SJCRH30 (cell line): ENCODE results near the gene KIF6. TPM values are rescaled to one million over a fixed set of nuclear protein-coding genes. Genes with fewer than 3 reads are reported as not detected.

ENCODE experiments used
- DNase-seq, 2 experiments: peaks; one replicate each; pipeline ENCODE4 v3.0.0-alpha.2; 2015 to 2020
- H3K27ac ChIP-seq: fragments of 250-450 bp; sonication (Bioruptor Pico); 2 replicates; pipeline ENCODE4 v1.5.1; 2020; ENCODE audit warnings: mild to moderate bottlenecking, moderate library complexity
- H3K27me3 ChIP-seq: fragments of 250-450 bp; sonication (Bioruptor Pico); 2 replicates; pipeline ENCODE4 v1.5.1; 2020; ENCODE audit warnings: mild to moderate bottlenecking, moderate library complexity
- H3K36me3 ChIP-seq: fragments of 250-450 bp; sonication (Bioruptor Pico); 2 replicates; pipeline ENCODE4 v1.5.1; 2020; ENCODE audit warnings: mild to moderate bottlenecking, moderate library complexity
- H3K4me1 ChIP-seq: fragments of 250-450 bp; sonication (Bioruptor Pico); 2 replicates; pipeline ENCODE4 v1.5.1; 2020; ENCODE audit warnings: mild to moderate bottlenecking, moderate library complexity
- H3K4me3 ChIP-seq: fragments of 250-450 bp; sonication (Bioruptor Pico); 2 replicates; pipeline ENCODE4 v1.5.1; 2020; ENCODE audit warnings: mild to moderate bottlenecking, moderate library complexity
- H3K9me3 ChIP-seq: fragments of 250-450 bp; sonication (Bioruptor Pico); replicated peaks from 2 replicates; pipeline ENCODE4 v1.5.1; 2020; ENCODE audit warnings: mild to moderate bottlenecking, moderate library complexity
- total RNA-seq: library from RNA; depleted of rRNA; stranded (reverse); fragments of >200 nt; shearing (Covaris generic); gene quantifications from 2 replicates; pipeline ENCODE4 v1.2.3, GENCODE V29; 2014; rRNA removed

KIF6 gene
- total RNA-seq = 0.08 and 0.22 TPM in 2 replicates

- H3K9me3 ChIP-seq = no peaks in the 10 kb centered on the region
- H3K36me3 ChIP-seq = no peaks in the 10 kb centered on the region
- DNase-seq = peak; percentile 45 to 60
- H3K27ac ChIP-seq = no peak within 1 kb of the TSS
- H3K4me3 ChIP-seq = peak within 1 kb of the TSS; percentile 32
- no peaks in the 10 kb centered on the region for H3K4me1 ChIP-seq
- no peaks in the 10 kb centered on the region for H3K27me3 ChIP-seq
These were observed at the start of gene KIF6 for GRCh38 chr6:39724787-39725631. Gene KIF6 (minus strand): TSS chr6:39725408. CDS start chr6:39725310, 98 bp downstream.

GRCh38 chr6:39773782-39774181, 48.6 kb upstream of the KIF6 start:
- Histone ChIP-seq H3K36me3 (no peaks in the 10 kb centered on the region), H3K4me3 (no peak overlapping the region), H3K27ac (no peak overlapping the region), H3K4me1 (peaks cover 6% of the 10 kb centered on the region), H3K27me3 (no peaks in the 10 kb centered on the region), H3K9me3 (no peaks in the 10 kb centered on the region)
- no peak for DNase-seq

DNA sequence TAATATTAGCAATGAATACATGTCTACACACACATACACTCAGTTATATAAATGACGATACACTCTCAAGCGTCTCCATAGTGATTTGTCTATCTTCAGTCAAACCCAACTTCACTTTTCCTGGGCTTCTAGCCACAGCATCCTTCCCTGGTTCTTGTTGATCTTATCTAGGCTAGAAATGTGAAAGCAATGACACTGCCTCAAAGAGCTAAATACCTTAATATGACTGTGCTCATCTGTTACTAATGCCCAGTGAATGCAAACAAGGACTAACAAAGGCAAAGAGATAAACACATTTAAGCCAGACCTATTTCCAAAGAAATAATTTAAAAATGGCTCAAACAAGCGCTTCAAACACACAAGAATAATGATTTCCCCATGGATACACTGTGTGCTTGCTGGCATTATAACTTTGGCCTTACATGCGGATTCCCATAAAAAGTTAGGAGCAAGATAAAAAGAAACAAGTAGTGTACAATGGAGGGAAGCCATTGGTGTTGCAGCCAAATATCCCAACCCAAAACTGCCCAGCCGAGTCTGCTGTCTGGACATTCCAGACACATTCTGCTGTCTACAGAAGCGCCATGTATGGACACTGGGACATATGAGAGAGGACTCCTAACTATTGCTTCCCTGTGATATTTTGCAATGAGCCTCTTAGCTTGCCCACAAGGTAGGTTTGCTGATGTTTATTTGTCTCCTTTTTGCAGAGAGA, 47.5 kb upstream of the KIF6 start:
- no peak overlapping the region for H3K4me3 ChIP-seq
- DNase-seq = no peak

GRCh38 chr6:39770446-39770845, 45.2 kb upstream of the KIF6 start:
- Histone ChIP-seq H3K36me3 (no peaks in the 10 kb centered on the region), H3K4me1 (peaks cover 6% of the 10 kb centered on the region), H3K27me3 (no peaks in the 10 kb centered on the region), H3K4me3 (no peak overlapping the region), H3K27ac (no peak overlapping the region), H3K9me3 (no peaks in the 10 kb centered on the region)
- DNase-seq = peak; percentile 73 to 88

More for the DNA sequence above, 47.5 kb upstream of the KIF6 start:
- H3K27ac ChIP-seq = no peak overlapping the region
- no peaks in the 10 kb centered on the region for H3K9me3 ChIP-seq
- peaks cover 6% of the 10 kb centered on the region for H3K4me1 ChIP-seq
- H3K27me3 ChIP-seq = no peaks in the 10 kb centered on the region
- H3K36me3 ChIP-seq = no peaks in the 10 kb centered on the region

- H3K27me3 ChIP-seq = no peaks in the 10 kb centered on the region
- no peak overlapping the region for H3K4me3 ChIP-seq
- peaks cover 6% of the 10 kb centered on the region for H3K4me1 ChIP-seq
- H3K36me3 ChIP-seq = no peaks in the 10 kb centered on the region
- DNase-seq = no peak
- no peaks in the 10 kb centered on the region for H3K9me3 ChIP-seq
- H3K27ac ChIP-seq = no peak overlapping the region
These were observed 43.8 kb upstream of the KIF6 start for GRCh38 chr6:39769012-39769411.

- no peak for DNase-seq
- Histone ChIP-seq H3K4me3 (no peak overlapping the region), H3K27ac (no peak overlapping the region), H3K27me3 (no peaks in the 10 kb centered on the region), H3K9me3 (no peaks in the 10 kb centered on the region), H3K4me1 (peaks cover 4% of the 10 kb centered on the region), H3K36me3 (no peaks in the 10 kb centered on the region)
These were observed 40.4 kb upstream of the KIF6 start for GRCh38 chr6:39765508-39766065.

DNA sequence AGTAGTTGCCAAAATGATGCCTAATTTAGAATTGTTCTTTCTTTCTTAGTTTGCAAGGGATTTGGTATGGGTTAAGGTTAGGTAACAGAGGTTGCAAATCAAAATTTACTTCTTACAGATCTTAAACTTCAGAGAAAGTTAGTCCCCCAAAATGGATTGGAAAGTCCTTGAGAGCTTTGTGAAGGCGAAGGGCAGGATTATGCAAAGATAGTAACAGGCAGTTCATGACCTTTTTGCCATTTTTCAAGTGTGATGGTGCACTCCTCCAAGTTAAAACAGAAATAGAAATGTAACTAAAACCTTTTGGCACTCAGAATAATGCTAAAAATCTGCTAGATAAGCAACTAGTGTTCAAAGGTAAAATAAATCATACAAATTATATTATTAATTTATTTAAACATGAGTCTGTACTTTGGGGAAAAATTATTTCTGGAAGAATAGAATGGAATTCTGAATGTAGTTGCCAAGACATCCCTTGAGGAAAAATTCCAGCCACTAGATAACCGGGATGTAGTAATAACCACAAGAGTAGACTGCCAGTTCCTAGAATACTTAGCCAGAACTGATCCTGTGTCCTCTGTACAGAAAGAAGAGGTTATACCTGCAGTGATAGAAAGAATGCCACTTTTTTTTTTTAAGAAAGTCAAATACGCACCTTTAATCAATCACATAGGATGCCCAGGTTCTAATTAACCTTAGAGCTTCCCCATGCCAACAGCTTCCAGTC, 35.2 kb upstream of the KIF6 start:
- no peak for DNase-seq
- H3K4me1 ChIP-seq = no peaks in the 10 kb centered on the region
- H3K9me3 ChIP-seq = no peaks in the 10 kb centered on the region
- no peaks in the 10 kb centered on the region for H3K36me3 ChIP-seq
- H3K27ac ChIP-seq = no peak overlapping the region
- no peaks in the 10 kb centered on the region for H3K27me3 ChIP-seq
- no peak overlapping the region for H3K4me3 ChIP-seq

DNA sequence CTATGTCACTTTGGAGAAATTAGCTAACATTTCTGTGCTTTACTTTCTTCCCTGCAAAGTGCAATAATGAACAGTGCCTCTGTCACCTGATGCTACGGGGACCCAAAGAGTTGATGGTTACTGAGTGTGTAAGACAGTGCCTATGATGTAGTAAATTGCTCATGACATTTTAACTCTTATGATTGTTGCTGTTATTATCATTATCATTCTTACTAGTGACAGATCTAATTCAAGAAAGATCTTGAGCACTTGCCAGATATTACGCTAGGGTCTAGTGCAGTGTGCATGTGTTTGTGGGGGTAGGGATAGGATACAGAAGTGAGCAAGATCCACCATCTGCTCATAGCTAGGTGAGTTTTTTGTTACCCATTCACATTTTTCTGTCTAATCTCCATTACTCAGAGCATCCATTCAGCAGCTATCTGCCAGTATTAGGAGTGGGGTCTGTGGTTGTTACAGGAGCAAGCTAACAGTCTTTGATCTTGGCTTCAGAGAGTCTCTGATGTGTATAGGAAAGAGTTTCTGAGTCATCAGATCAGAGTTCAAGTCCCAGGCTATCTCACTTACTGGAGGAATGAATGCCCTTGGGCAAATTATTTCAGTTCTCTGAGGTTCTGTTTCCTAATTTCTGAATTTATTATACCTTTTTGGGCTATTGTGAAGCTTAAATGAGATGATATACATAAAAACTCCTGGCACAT, 33.8 kb upstream of the KIF6 start:
- Histone ChIP-seq H3K9me3 (no peaks in the 10 kb centered on the region; the same call in 1 of the 2 replicates), H3K27ac (no peak overlapping the region), H3K36me3 (no peaks in the 10 kb centered on the region), H3K4me3 (no peak overlapping the region), H3K4me1 (no peaks in the 10 kb centered on the region), H3K27me3 (no peaks in the 10 kb centered on the region; the same call in 1 of the 2 replicates)
- DNase-seq = no peak

GRCh38 chr6:39756582-39756981, 31.4 kb upstream of the KIF6 start:
- no peaks in the 10 kb centered on the region for H3K36me3 ChIP-seq
- no peak overlapping the region for H3K4me3 ChIP-seq
- no peak for DNase-seq
- no peaks in the 10 kb centered on the region; the same call in 1 of the 2 replicates for H3K27me3 ChIP-seq
- no peaks in the 10 kb centered on the region; the same call in 1 of the 2 replicates for H3K9me3 ChIP-seq
- H3K4me1 ChIP-seq = no peaks in the 10 kb centered on the region
- no peak overlapping the region for H3K27ac ChIP-seq

- no peaks in the 10 kb centered on the region for H3K36me3 ChIP-seq
- no peak for DNase-seq
These were observed 30.0 kb upstream of the KIF6 start for GRCh38 chr6:39755231-39755630.

GRCh38 chr6:39754514-39755115, 29.4 kb upstream of the KIF6 start:
- Histone ChIP-seq H3K4me1 (no peaks in the 10 kb centered on the region), H3K36me3 (no peaks in the 10 kb centered on the region), H3K27ac (no peak overlapping the region), H3K4me3 (no peak overlapping the region), H3K9me3 (no peaks in the 10 kb centered on the region; the same call in 1 of the 2 replicates), H3K27me3 (no peaks in the 10 kb centered on the region; the same call in none of the 2 replicates)
- DNase-seq = no peak

More at GRCh38 chr6:39755231-39755630, 30.0 kb upstream of the KIF6 start:
- Histone ChIP-seq H3K4me3 (no peak overlapping the region), H3K9me3 (no peaks in the 10 kb centered on the region; the same call in 1 of the 2 replicates), H3K4me1 (no peaks in the 10 kb centered on the region), H3K27me3 (no peaks in the 10 kb centered on the region; the same call in none of the 2 replicates), H3K27ac (no peak overlapping the region)

- no peaks in the 10 kb centered on the region for H3K4me1 ChIP-seq
These were observed 28.5 kb upstream of the KIF6 start for GRCh38 chr6:39753725-39754045.

GRCh38 chr6:39752835-39753724, 27.9 kb upstream of the KIF6 start:
- no peaks in the 10 kb centered on the region for H3K36me3 ChIP-seq
- no peak overlapping the region for H3K4me3 ChIP-seq
- H3K27me3 ChIP-seq = no peaks in the 10 kb centered on the region; the same call in none of the 2 replicates
- H3K9me3 ChIP-seq = no peaks in the 10 kb centered on the region; the same call in 1 of the 2 replicates
- no peak overlapping the region for H3K27ac ChIP-seq
- DNase-seq = no peak
- H3K4me1 ChIP-seq = no peaks in the 10 kb centered on the region

More at GRCh38 chr6:39753725-39754045, 28.5 kb upstream of the KIF6 start:
- H3K36me3 ChIP-seq = no peaks in the 10 kb centered on the region
- no peaks in the 10 kb centered on the region; the same call in 1 of the 2 replicates for H3K9me3 ChIP-seq
- no peak overlapping the region for H3K27ac ChIP-seq
- no peaks in the 10 kb centered on the region; the same call in none of the 2 replicates for H3K27me3 ChIP-seq
- no peak for DNase-seq
- H3K4me3 ChIP-seq = no peak overlapping the region
